ENCODE data around the gene IL13RA1.

DNA sequence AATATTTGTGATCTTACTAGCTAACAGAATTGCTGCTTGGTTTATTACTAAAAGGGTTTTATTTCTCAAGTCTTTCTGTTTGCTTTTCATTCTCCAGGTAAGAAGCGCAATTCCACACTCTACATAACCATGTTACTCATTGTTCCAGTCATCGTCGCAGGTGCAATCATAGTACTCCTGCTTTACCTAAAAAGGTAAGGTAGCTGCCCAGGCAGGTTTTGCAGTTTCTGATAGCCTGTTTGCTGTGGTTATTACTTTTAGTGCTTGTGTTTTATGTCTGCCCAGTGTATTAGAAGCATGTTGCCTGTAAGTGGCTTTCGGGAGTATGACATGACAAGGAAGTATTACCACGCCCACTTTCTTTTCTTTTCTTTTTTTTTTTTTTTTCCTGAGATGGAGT lies 46.4 kb downstream of the IL13RA1 start:
- TF ChIP-seq HCFC1 (IDR thresholded peaks at IDR 0.05; ENCODE audit: low read length) (no peak), ZNF274 (IDR thresholded peaks at IDR 0.05; ENCODE audit: insufficient read depth, insufficient read length) (no peak), SREBF1 (IDR thresholded peaks at IDR 0.05; ENCODE audit: low read length) (no peak)
- TF ChIP-seq, protein P1, sequence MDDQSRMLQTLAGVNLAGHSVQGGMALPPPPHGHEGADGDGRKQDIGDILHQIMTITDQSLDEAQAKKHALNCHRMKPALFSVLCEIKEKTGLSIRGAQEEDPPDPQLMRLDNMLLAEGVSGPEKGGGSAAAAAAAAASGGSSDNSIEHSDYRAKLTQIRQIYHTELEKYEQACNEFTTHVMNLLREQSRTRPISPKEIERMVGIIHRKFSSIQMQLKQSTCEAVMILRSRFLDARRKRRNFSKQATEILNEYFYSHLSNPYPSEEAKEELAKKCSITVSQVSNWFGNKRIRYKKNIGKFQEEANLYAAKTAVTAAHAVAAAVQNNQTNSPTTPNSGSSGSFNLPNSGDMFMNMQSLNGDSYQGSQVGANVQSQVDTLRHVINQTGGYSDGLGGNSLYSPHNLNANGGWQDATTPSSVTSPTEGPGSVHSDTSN (IDR thresholded peaks at IDR 0.05; ENCODE audit: insufficient replicate concordance, low read depth, low read length), result no peak
- TF ChIP-seq, protein P2, sequence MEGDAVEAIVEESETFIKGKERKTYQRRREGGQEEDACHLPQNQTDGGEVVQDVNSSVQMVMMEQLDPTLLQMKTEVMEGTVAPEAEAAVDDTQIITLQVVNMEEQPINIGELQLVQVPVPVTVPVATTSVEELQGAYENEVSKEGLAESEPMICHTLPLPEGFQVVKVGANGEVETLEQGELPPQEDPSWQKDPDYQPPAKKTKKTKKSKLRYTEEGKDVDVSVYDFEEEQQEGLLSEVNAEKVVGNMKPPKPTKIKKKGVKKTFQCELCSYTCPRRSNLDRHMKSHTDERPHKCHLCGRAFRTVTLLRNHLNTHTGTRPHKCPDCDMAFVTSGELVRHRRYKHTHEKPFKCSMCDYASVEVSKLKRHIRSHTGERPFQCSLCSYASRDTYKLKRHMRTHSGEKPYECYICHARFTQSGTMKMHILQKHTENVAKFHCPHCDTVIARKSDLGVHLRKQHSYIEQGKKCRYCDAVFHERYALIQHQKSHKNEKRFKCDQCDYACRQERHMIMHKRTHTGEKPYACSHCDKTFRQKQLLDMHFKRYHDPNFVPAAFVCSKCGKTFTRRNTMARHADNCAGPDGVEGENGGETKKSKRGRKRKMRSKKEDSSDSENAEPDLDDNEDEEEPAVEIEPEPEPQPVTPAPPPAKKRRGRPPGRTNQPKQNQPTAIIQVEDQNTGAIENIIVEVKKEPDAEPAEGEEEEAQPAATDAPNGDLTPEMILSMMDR (IDR thresholded peaks at IDR 0.05 in 2 of 3, conservative IDR thresholded peaks at IDR 0.05 in 1 of 3; ENCODE audit: control insufficient read depth in 2 of 3, extremely low read depth in 1 of 3, insufficient read depth in 1 of 3, low read depth in 3 of 3, low read length in 3 of 3), result no peak
